ENCODE measurements around the gene WDR37.

WDR37 gene

DNA sequence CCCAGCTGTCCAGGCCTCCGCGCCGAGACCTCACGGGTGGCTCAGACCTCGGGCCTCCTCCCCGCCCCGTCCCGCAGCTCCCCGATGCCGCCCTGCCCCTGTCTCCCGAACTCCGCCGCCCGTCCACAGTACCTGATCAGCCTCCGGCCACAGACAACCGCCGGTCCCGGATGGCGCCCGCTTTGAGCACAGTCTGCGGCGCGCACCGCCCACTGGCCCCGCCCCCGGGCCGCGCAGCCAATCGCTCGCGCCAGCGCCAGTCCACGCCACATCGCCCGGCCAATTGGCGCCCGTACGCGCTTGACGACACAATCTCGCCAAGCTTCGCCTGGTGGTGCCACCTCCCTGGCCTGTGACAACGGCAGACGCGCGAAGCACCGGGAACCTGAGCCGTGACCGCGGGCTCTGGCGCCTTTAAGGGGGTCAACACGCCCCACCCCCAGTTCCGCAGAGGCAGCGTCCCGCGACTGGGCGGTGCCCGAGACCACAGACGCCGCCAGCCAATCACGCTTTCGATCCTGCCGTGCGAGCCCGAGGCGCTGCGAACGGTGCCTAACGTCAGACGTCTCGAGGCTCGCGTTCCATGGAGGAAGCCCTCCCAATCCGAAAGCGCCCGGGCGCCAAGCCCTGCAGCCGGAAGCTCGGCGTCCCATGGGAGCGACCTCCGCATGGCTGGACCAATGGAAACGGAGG, 7.3 kb upstream of the WDR37 start, which contains the start of gene IDI1:
Gene IDI1 (minus strand): TSS at position 388 of the 693 bp plus-strand sequence. CDS start 116 bp downstream, at position 272.
- TF ChIP-seq, protein P1, sequence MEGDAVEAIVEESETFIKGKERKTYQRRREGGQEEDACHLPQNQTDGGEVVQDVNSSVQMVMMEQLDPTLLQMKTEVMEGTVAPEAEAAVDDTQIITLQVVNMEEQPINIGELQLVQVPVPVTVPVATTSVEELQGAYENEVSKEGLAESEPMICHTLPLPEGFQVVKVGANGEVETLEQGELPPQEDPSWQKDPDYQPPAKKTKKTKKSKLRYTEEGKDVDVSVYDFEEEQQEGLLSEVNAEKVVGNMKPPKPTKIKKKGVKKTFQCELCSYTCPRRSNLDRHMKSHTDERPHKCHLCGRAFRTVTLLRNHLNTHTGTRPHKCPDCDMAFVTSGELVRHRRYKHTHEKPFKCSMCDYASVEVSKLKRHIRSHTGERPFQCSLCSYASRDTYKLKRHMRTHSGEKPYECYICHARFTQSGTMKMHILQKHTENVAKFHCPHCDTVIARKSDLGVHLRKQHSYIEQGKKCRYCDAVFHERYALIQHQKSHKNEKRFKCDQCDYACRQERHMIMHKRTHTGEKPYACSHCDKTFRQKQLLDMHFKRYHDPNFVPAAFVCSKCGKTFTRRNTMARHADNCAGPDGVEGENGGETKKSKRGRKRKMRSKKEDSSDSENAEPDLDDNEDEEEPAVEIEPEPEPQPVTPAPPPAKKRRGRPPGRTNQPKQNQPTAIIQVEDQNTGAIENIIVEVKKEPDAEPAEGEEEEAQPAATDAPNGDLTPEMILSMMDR (conservative IDR thresholded peaks at IDR 0.05; ENCODE audit: low read depth, low read length): no peak
- Histone ChIP-seq H3K79me2 (ENCODE audit: insufficient read depth, low read depth) (peaks cover 80% of the 10 kb centered on the region), H4K20me1 (ENCODE audit: insufficient read depth) (0 out of 2 replicates have a peak, but pooled peaks cover 8% of the 10 kb centered on the region), H3K27ac (peak within 1 kb of the TSS; percentile 87), H3K4me2 (peak within 1 kb of the TSS; percentile 89), H3K9ac (peak within 1 kb of the TSS; percentile 75), H3K36me3 (ENCODE audit: insufficient read depth) (peaks cover 1% of the 10 kb centered on the region; the same call in 1 of the 2 replicates), H3K27me3 (ENCODE audit: insufficient read depth, low read depth) (no peaks in the 10 kb centered on the region), H2AFZ (ENCODE audit: low read depth) (peak within 1 kb of the TSS; percentile 45), H3K4me3 (IDR thresholded peaks at IDR 0.05; ENCODE audit: insufficient read depth, low read depth, low read length) (peak within 1 kb of the TSS; percentile 62), H3K4me1 (ENCODE audit: low read depth, poor library complexity, severe bottlenecking) (peaks cover 22% of the 10 kb centered on the region)

DNA sequence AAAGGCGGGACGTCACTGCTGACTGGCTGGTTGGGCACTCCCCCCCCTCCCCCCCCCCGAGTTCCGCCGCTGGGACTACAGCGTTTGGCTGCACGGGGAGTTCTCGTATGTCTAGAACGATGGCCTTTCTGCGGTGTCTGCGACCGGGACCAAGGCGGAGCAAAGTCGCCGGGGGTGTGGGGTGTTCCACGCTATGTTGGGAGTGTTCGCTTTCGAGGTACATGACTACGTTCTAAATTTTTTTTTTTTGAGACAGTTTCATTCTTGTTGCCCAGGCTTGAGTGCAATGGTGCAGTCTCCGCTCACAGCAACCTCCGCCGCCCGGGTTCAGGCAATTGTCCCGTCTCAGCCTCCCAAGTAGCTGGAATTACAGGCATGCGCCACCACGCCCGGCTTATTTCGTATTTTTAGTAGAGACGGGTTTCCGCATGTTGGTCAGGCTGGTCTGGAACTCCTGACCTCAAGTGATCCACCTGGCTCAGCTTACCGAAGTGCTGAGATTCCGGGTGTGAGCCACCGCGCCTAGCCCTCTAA, 6.7 kb upstream of the WDR37 start:
- H2AFZ ChIP-seq (ENCODE audit: low read depth): peak overlapping the region; percentile 20
- H4K20me1 ChIP-seq (ENCODE audit: insufficient read depth): 0 out of 2 replicates have a peak, but pooled peaks cover 8% of the 10 kb centered on the region

DNA sequence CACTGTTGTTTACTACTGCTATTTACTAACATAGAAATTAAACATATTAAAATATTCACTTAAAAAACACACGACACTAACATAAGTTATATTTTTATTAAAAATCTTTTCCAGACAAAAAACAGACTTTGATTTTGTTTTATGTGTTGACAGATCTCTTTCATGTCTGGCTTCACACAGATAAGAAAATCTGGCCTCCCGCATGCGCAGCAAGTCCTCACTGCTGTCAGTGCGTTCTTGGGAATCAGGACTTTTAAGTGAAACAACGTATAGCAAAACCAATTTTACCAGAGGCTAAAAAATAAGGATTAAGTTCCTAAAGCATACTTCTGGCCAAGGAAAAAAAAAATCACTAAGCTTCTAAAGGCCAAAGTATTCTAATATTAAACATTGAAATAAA, 6.0 kb upstream of the WDR37 start:
- H2AFZ ChIP-seq (ENCODE audit: low read depth): peak overlapping the region; percentile 20; the same call in 1 of the 2 replicates
- peak overlapping the region; percentile 50 for H3K4me3 ChIP-seq (IDR thresholded peaks at IDR 0.05; ENCODE audit: insufficient read depth, low read depth, low read length)
- no peaks in the 10 kb centered on the region for H3K27me3 ChIP-seq (ENCODE audit: insufficient read depth, low read depth)
- H3K36me3 ChIP-seq (ENCODE audit: insufficient read depth): no peaks in the 10 kb centered on the region
- peak overlapping the region; percentile 75 for H3K9ac ChIP-seq
- peaks cover 33% of the 10 kb centered on the region for H3K4me1 ChIP-seq (ENCODE audit: low read depth, poor library complexity, severe bottlenecking)
- H3K27ac ChIP-seq: peak overlapping the region; percentile 87
- H3K79me2 ChIP-seq (ENCODE audit: insufficient read depth, low read depth): peaks cover 80% of the 10 kb centered on the region
- TF ChIP-seq, protein P1 (conservative IDR thresholded peaks at IDR 0.05; ENCODE audit: low read depth, low read length): no peak
- H4K20me1 ChIP-seq (ENCODE audit: insufficient read depth): 0 out of 2 replicates have a peak, but pooled peaks cover 3% of the 10 kb centered on the region
- peak overlapping the region; percentile 89 for H3K4me2 ChIP-seq

More for the DNA sequence above, 6.7 kb upstream of the WDR37 start:
- peaks cover 80% of the 10 kb centered on the region for H3K79me2 ChIP-seq (ENCODE audit: insufficient read depth, low read depth)
- peaks cover 27% of the 10 kb centered on the region for H3K4me1 ChIP-seq (ENCODE audit: low read depth, poor library complexity, severe bottlenecking)
- peak overlapping the region; percentile 75 for H3K9ac ChIP-seq
- H3K27me3 ChIP-seq (ENCODE audit: insufficient read depth, low read depth): no peaks in the 10 kb centered on the region
- H3K36me3 ChIP-seq (ENCODE audit: insufficient read depth): no peaks in the 10 kb centered on the region
- peak overlapping the region; percentile 50 for H3K4me3 ChIP-seq (IDR thresholded peaks at IDR 0.05; ENCODE audit: insufficient read depth, low read depth, low read length)
- H3K27ac ChIP-seq: peak overlapping the region; percentile 87
- TF ChIP-seq, protein P1 (conservative IDR thresholded peaks at IDR 0.05; ENCODE audit: low read depth, low read length): no peak
- peak overlapping the region; percentile 89 for H3K4me2 ChIP-seq

DNA sequence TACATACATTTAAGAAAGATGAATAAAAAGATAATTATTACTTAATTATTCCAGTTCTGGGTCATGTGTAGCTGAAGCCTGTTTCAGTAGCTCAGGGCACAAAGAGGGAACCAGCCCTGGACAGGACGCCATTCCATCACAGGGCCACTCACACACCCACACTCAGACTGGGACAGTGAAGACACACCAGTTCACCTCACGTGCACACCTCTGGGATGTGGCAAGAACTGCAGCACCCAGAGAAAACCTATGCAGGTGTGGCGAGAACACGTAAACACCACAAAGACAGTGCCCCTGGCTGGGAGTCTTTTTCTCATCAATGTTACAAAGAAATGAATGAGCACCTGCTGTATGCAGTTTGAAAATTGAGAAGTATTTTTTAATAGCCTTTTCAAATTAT, 5.6 kb upstream of the WDR37 start:
- Histone ChIP-seq H3K4me3 (IDR thresholded peaks at IDR 0.05; ENCODE audit: insufficient read depth, low read depth, low read length) (no peak overlapping the region), H3K27ac (peak overlapping the region; percentile 87; the same call in 1 of the 2 replicates), H2AFZ (ENCODE audit: low read depth) (no peak overlapping the region), H3K36me3 (ENCODE audit: insufficient read depth) (no peaks in the 10 kb centered on the region), H3K9ac (0 out of 2 replicates have a peak overlapping the region, but pooled peaks have one; percentile 75), H3K4me1 (ENCODE audit: low read depth, poor library complexity, severe bottlenecking) (peaks cover 37% of the 10 kb centered on the region), H3K4me2 (peak overlapping the region; percentile 89), H3K27me3 (ENCODE audit: insufficient read depth, low read depth) (no peaks in the 10 kb centered on the region), H3K79me2 (ENCODE audit: insufficient read depth, low read depth) (peaks cover 80% of the 10 kb centered on the region), H4K20me1 (ENCODE audit: insufficient read depth) (0 out of 2 replicates have a peak, but pooled peaks cover 4% of the 10 kb centered on the region)
- TF ChIP-seq, protein P1 (conservative IDR thresholded peaks at IDR 0.05; ENCODE audit: low read depth, low read length): no peak
